Superior temporal gyrus (tissue), 1 donor: ENCODE results near the gene KLHL29.

Experiments
- DNase-seq: peaks from one replicate; pipeline ENCODE4 v3.0.0-alpha.2; 2016; ENCODE audit errors: extremely low spot score

Gene KLHL29

DNA sequence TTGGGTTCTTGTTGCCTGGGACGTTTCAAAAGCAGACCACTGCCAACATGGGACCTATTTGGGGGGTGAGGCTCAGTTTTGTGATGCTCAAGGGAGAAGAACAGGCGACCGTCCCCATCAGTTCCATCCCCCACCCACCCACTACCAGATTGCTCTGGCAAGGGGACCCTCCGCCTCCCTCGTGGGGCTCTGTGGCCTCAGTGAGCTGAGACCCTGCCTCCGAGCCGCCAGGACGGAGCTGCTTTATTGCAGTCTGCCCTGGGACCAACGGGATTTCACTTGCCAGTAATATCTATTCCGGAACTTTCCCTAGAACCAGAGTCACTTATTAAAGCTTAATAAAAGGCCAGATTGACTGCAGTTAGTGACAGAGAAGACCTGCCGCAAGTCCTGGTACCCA lies 146.3 kb downstream of the KLHL29 start:
- no peak for DNase-seq

- no peak for DNase-seq
Measured at GRCh38 chr2:23531881-23532280, 146.9 kb downstream of the KLHL29 start.

GRCh38 chr2:23532391-23533337 lies 147.7 kb downstream of the KLHL29 start:
- no peak for DNase-seq

DNA sequence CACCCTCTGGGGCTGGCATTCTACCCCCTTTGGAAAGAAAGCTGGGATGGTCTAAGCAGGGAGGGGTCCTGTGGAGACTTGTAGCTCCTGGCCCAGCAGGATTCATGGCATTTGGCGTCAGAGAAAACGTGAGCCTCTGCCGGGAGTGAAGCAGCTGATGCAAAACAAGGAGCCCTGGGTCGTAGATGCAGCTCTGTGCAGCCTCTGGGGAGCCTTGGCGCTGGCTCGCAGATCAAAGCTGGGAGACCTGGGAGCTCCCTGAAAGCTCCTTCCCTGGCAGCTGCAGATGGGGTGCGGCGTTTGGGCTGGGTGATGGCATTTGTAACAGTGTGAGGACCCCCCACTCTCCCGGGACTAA lies 148.3 kb downstream of the KLHL29 start:
- no peak for DNase-seq

- DNase-seq, result no peak
Measured at GRCh38 chr2:23534771-23535170, 149.8 kb downstream of the KLHL29 start.

- no peak for DNase-seq
Measured at GRCh38 chr2:23536326-23536725, 151.3 kb downstream of the KLHL29 start.

GRCh38 chr2:23537991-23538390 lies 153.0 kb downstream of the KLHL29 start:
- DNase-seq, result no peak

GRCh38 chr2:23538566-23538965 lies 153.6 kb downstream of the KLHL29 start:
- no peak for DNase-seq

DNA sequence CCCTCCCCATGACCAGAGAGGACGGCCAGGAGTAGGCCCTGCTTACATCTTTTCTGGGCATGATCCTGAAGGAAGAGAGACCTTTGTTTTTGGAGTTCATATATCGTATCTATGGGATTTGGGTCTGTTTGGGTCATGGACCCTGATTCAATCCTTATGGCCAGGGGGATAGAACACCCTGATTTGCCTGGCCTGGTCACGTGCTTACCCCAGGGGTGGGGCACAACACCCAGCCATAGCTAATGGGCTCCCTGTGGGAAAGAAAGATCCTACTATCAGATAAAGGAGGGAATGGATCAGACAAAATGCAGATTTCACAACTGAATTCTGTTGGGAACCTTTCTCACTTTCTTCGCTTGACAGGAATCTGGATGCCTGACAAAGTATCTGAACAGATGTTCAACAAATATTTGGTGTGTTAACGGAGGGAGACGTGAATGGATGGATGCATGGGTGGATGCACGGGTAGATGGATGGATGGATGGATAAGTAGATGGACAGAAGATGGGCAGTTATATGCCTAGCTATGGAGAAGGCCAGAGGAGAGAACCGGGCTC lies 155.9 kb downstream of the KLHL29 start:
- DNase-seq, result no peak

DNA sequence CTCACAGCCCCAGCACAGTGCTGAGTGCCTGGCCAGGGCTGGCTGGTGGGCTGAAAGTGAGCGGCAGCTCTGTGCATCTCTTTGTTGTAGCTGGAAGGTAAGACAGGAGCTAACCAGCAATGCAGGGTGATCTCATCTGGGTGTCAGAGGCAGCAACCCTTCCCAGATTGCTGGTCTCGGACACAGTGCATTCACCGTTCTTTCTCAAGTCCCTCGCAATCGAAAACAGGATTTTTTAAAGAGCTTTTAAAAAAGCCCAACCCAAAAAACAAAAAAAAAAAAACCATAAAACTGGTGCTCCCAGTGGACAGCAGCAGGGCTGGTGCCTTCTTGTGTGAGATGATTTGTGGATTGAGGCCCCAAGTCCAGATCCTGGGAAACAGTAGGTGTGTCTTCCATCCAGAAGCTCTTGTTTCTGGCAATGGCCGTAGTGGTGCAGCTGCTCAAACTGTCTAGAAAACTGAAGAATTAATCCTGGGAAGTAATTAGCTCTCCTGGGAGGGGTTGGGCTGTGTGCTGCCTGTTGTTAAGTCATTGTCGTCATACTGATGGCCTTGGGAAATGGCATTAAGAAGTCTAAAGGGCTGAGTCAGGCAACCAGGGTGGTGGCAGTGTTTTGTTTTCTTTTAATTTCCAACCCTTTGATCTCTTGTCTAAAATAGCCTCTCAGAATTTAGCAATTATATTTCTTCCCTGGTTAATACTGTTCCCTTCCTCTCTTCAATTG lies 156.7 kb downstream of the KLHL29 start:
- DNase-seq, result no peak

DNA sequence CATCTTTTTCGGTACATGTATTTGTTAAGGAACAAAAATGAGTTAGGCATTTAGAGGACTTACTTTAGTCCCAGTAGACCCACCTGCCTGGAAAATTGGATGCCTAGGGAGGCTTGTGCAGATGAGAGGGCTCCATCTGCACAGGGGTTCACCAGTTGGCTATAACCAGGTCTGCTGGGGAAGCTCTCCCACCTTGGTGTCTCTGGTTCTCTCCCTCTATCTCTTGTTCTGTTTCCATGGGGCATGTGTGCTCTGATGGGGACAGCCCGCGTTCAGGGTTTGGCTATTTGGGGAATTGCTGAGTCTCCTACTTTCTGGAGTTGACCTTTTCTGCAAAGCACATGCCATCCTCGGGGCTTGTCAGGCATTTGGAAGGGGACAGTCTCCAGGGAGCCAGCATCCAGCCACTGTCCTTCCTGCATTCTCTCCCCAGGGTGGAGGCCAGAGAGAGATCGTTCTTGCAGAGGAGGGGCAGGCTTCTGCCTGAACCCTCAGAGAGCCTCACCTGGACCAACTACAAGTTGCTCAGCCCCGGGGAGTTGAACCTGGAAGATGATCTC lies 157.3 kb downstream of the KLHL29 start:
- no peak for DNase-seq

DNA sequence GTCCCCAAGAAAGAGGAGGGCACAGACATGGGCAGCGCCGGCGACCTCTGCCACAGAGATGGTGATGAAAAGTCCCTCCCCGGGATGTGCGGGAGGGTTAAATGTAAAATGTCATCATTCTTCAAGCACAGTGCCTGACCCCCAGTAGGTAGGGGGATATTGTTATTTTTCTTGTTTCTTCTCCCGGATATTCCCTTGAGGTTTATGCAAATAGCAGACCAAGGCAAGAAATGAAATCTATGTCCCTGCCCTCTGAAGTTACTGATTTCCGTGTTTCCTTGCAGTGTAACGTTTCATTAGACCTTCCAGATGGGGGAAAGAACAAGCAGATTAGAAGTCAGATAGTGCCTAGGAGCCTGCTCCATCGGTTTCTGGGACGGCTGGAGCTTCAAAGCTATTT lies 158.3 kb downstream of the KLHL29 start:
- no peak for DNase-seq

- DNase-seq, result no peak
Measured at GRCh38 chr2:23543728-23544127, 158.7 kb downstream of the KLHL29 start.

DNA sequence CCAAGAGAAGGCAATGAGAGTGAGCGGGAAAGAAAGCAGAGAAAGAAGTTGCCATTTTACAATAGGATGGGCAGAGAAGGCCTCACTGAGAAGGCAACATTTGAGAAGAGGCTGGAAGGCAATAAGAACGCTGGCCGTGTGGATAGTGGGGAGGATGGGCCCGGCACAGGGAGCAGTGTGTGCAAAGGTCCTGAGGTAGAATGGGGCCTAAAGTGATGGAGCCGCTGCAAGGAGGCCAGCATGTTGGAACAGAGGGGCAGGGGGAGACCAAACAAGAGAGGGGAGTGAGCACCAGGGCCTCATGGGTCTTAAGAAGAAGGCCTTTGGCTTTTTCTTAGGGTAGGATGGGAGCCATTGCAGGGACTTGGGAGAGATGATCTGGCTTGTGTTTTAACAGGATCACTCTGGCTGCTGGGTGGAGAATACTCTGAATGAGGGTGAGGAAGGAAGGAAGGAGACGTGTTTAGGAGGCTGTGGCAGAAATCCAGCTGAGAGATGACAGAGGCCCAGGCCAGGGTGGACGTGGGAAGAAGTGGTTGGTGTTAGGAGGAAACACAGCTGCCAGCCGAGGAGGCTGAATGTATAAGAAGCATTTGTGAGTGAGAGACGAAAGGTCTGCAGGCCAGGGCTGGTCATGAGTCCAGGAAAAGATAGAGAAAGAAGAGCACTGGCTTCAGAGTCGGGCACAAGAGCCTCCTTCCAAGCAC lies 159.8 kb downstream of the KLHL29 start:
- DNase-seq, result no peak

DNA sequence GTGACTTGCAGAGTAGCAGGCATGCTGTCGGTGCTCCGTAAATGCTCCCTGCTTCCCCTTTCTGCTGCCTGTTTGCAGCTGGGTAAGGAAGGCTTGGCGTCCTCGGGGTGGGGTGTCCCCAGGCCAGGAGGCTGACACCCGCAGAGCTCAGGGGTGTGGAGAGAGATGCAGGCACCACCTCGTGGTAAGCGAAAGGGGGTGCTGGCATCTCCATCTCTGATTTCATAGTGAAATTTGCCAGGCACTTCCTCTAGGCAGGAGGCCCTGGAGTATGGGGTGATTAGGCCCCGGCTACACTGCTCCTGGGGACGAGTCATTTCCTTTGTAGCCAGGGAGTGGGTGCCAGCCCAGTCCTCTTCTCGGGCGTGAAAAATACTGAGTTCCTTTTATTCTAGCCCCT lies 160.4 kb downstream of the KLHL29 start:
- no peak for DNase-seq

- no peak for DNase-seq
Measured at GRCh38 chr2:23545811-23546210, 160.8 kb downstream of the KLHL29 start.

DNA sequence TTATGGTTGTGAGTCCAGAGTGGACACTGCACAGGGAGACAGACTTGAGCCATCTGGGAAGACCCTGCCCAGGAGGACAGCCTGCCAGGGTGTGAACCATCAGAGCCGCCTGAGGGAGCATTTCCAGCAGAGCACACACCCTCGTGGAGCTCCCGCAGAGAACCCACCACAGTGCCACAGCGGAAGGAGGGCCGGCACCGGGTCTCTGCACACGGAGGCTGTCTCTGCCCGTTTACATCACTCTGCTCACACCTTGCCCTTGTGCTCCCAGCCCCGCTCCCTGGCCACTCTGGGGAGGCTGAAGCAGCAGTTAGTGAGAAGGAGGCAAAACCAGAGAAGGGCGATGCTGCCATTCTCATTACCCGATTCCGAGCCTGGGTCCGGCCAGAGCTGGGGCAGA lies 161.9 kb downstream of the KLHL29 start:
- no peak for DNase-seq

GRCh38 chr2:23547725-23548124 lies 162.7 kb downstream of the KLHL29 start:
- DNase-seq, result no peak

DNA sequence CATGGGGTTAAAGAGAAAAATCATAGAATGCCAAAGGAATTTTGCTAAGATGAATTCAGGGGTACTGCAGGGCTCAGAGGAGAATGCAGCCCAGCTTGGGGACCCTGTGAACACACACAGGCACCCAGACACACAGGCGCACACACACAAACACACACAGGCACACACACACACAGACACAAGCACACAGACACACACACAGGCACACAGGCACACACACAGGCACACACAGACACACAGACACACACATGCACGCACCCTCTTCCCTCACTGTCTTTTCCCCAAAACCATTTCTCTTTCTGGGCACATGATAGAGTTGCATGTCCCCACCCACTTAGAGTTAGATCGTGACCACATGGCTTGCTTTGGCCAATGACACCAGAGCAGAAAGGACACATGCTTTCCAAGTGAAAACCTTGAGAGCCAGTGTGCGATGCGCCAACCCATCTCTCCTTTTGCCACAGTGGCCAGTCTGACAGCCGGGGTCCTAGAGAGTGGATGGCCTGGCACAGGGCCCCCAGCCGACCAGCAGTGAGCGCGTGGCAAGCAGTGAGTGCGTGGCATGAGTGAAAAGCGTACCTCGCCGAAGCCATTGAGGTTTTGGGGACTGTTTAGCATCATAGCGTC lies 163.3 kb downstream of the KLHL29 start:
- DNase-seq, result no peak

DNA sequence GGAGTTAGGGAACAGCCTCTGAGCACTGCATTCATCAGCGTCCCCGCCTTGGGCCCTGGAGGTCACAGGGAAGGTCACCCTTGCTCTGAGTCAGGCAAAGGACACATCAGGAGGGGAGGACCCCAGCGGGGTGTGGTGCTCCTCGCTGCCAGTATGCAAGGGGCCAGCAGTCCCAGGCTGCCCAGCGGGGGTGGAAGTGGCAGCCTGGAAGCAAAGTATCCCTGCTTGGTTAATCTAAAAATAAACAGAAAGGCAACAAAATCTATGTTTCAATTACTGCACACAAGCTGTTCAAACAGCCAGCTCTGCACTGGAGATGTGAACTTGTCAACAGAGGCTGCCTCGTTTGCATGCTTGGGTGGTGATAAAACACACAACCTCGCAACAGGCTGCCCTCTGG lies 164.1 kb downstream of the KLHL29 start:
- no peak for DNase-seq

DNA sequence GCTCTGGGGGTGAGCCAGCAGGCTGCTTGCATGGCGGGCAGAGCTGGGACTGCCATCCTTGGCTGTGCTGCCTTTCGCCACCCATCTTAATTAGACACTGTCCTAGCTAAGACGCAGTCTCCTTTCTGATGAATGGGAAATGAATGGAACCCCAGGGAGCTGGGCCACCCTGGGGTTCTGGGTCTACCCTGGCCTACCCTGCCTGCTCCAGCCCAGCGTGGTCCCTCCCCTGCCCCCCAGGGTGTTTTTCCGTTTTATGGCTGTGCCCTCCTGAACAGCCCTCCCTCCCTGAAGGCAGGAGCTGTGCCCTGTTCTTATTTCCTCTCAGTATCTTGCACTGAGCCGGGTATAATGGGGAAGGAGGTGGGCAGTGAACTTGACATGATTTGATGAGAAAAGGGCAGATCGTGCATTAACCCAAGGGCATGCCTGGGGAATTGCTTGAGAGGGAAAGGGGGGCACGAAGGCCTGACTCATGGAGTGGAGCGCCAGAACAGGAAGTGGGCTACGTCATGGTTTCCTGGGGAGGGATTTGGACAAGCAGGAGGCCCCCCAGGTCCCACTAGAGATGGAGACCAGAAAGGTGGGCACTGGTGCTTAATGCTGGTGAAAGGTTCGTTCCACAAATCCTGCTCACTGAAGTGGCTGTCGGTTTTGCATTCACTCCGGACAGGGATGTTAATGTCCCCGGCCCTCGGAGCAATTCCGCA lies 165.0 kb downstream of the KLHL29 start:
- DNase-seq, result no peak
